22Rv1 (cell line): Measurements from ENCODE around the gene TSHZ1.

Experiments
- CTCF ChIP-seq: fragments of 450-650 bp; IDR thresholded peaks from 2 replicates; pipeline ENCODE4 v1.5.1; 2017; ENCODE audit warnings: mild to moderate bottlenecking
- ZFX ChIP-seq: fragments of 450-650 bp; IDR thresholded peaks from 2 replicates; pipeline ENCODE4 v1.6.1; 2017; ENCODE audit warnings: antibody characterized with exemption, borderline replicate concordance

GRCh38 chr18:75183524-75183923 is 27.1 kb upstream of the TSHZ1 start:
- TF ChIP-seq CTCF: no peak
- no peak for TF ChIP-seq ZFX
